ENCODE results near the gene GAK.
"Not testable (repeated sequence)": the region's sequence is repeated elsewhere in the genome, so short reads cannot be mapped to it uniquely, and the experiment has no call there.

Gene GAK

GRCh38 chr4:926538-926937 lies 5.6 kb downstream of the GAK start:
- DNase-seq (ENCODE audit: low read depth in 2 of 2), result no peak

GRCh38 chr4:925771-926500 lies 6.2 kb downstream of the GAK start:
- DNase-seq (ENCODE audit: low read depth in 2 of 2), result no peak

DNA sequence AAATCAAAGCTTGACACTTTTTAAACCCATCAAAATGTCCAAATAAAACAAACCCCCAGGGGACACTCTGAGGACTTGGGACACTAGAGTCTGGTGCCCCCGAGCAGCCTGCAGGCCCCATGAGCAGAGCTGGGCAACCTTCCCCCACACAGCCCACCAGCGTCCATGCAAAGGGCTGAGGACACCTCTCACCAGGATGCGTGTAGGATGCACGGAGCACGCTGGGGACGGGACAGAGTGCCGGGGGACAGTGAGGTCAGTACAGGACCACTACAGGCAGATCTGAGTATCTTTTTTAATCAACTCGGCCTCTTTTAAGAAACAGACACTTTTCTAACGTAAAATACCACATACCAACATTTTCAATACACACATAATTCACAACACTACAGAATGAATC lies 6.9 kb downstream of the GAK start:
- no peak for DNase-seq (ENCODE audit: low read depth in 2 of 2)

DNA sequence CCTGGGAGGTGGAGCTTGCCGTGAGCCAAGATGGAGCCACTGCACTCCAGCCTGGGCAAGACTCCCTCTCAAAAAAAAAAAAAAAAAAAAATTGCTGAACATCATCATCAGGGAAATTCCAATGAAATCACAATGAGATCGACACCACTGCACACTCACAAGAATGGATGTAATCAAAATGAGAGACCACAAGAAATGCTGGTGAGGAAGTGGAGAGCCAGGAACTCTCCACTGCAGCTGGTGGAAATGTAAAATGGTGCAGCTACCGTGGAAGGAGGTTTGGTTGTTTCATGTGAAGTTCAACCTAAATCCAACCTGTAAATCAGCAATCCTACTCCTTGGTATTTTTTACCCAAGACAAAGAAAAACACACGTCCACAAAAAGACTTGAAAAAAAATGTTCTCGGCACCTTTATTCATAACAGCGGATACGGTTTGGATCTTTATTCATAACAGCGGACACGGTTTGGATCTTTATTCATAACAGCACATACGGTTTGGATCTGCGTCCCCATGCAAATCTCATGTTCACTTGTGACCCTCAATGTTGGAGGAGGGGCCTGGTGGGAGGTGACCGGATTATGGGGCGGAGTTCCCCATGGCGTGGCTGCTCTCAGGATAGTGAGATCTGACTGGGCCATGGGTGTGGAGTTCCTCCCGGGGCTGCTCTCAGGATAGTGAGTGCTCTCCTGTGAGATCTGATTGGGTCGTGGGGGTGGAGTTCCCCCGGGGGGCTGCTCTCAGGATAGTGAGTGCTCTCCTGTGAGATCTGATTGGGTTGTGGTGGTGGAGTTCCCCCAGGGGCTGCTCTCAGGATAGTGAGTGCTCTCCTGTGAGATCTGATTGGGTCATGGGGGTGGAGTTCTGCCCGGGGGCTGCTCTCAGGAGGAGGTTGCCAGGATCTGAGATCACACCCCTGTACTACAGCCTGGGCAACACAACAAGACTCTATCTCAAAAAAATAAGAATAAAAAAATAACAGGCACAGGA lies 7.7 kb downstream of the GAK start:
- no peak for DNase-seq (ENCODE audit: low read depth in 2 of 2)

DNA sequence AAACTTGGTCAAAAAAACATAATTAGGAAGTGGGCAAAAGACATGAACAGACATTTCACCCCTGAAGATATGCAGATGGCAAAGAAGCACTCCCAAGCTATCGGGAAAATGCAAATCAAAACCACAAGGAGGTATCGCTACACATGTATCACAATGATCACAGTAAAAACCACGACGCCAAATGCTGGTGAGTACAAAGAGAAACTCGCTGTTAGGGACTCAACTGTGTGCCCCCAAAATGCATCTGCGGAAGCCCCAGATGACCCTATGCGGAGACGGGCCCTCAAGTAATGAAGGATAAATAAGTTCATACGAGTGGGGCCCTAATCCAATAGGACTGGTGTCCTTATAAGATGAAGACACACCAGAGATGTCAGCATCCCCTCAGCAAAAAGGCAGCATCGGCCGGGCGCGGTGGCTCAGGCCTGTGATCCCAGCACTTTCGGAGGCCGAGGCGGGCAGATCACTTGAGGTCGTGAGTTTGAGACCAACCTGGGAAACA lies 10.2 kb downstream of the GAK start:
- no peak for DNase-seq (ENCODE audit: low read depth in 2 of 2)

- not testable (repeated sequence) for DNase-seq (ENCODE audit: low read depth in 2 of 2)
Measured at GRCh38 chr4:919004-919680, 13.0 kb downstream of the GAK start.

DNA sequence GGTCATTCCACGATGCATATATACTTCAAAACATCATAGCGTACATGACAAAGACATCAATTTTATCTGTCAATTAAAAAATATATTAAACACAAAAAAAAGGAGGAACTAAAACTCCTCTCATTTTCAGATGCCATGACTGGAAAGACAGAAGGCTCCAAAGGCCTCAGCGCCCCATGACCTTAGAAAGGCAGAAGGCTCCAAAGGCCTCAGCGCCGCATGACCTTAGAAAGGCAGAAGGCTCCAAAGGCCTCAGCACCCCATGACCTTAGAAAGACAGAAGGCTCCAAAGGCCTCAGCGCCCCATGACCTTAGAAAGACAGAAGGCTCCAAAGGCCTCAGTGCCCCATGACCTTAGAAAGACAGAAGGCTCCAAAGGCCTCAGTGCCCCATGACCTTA lies 13.5 kb downstream of the GAK start:
- DNase-seq (ENCODE audit: low read depth in 2 of 2), result not testable (repeated sequence)

- no peak for DNase-seq (ENCODE audit: low read depth in 2 of 2)
Measured at GRCh38 chr4:917992-918391, 14.1 kb downstream of the GAK start.

GRCh38 chr4:917466-917865 lies 14.7 kb downstream of the GAK start:
- DNase-seq (ENCODE audit: low read depth in 2 of 2), result no peak

DNA sequence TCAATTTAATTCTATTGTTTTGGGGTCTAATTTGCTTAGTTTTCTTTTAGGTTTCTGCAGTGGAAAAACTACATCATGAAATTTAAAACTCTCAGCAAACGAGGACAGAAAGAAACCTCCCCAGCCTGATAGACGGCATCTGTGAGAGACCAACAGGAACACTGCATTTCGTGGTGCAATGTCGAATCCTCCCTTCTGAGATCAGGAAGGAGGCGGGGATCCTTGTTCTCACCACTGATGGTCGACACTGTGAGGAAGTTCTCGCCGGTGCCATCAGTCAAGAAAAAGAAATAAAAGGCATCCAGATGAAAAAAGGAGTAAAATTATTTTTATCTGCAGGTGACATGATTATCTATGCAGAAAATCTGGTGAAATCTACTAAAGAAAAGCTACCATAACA lies 16.5 kb downstream of the GAK start:
- DNase-seq (ENCODE audit: low read depth in 2 of 2), result no peak

- DNase-seq (ENCODE audit: low read depth in 2 of 2), result no peak
Measured at GRCh38 chr4:915041-915474, 17.1 kb downstream of the GAK start.

DNA sequence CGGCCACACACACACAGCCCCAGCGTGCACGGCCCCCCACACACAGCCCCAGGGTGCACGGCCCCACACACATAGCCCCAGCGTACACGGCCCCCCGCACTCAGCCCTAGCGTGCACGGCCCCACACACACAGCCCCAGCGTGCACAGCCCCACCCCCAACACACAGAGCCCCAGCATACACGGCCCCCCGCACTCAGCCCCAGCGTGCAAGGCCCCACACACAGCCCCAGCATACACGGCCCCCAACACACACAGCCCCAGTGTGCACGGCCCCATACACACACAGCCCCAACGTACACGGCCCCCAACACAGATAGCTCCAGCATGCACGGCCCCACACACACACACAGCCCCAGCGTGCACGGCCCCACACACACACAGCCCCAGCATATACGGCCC lies 17.6 kb downstream of the GAK start:
- no peak for DNase-seq (ENCODE audit: low read depth in 2 of 2)

- no peak for DNase-seq (ENCODE audit: low read depth in 2 of 2)
Measured at GRCh38 chr4:913280-913618, 18.9 kb downstream of the GAK start.

DNA sequence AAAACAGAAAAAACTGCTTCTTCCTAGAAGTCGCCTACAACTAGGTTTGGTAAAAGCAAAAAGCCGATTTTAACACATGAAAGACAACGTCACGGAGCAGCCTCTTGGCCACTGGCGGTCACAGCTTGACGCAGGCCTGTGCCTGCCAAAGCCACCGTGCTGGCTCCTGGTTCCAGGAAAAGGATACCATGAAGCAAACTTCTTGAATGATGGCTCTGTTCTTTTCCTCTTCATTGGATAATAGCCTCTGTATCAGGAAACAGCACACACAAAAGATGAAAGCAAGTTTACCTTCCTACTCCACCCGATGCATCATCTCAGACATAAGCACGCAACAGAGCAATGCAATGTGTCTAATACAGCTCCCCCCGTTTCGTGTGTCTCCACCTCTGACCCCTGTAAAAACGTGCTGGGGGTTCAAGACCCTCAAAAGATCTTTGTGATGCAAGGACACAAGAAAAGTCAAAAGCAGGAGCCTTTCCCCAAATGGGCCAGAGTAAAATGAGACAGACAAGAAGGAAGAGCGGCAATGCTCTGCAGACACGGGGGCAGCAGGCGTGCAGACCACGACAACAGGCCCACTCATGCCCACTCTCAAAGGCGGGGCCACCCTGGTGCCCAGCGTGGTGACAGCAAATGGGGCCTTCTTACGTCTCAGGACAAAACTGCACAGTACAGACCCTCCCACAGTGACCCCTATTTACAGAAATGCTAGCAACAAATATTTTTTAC lies 19.4 kb downstream of the GAK start:
- no peak for DNase-seq (ENCODE audit: low read depth in 2 of 2)

GRCh38 chr4:911871-912490 lies 20.1 kb downstream of the GAK start:
- no peak for DNase-seq (ENCODE audit: low read depth in 2 of 2)

GRCh38 chr4:911221-911751 lies 20.8 kb downstream of the GAK start:
- DNase-seq (ENCODE audit: low read depth in 2 of 2), result no peak

GRCh38 chr4:910366-911091 lies 21.6 kb downstream of the GAK start:
- DNase-seq (ENCODE audit: low read depth in 2 of 2), result no peak

DNA sequence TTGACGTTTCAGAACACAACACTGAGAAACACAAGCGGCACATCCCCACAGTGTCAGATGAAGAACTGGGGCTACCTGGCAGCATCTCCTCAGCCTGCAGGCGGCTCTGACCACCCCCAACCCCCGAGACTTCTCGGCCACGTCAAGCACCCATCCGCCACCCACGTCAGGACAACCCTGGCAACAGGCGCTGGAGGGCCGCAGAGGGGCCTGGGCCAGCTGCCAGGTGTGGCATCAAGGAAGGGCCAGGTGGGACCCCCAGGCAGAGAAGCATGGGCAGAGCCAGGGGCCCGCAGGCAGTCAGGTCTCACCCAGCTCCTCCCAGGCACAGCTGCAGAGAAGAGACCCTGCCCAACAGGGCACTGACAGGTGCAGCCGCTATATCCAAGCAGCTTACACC lies 22.3 kb downstream of the GAK start:
- DNase-seq (ENCODE audit: low read depth in 2 of 2), result no peak

- DNase-seq (ENCODE audit: low read depth in 2 of 2), result no peak
Measured at GRCh38 chr4:909131-909571, 23.0 kb downstream of the GAK start.

All from stimulated activated CD4-positive, alpha-beta T cell treated with anti-CD3 and anti-CD28 coated beads, Interleukin-4, amount 100 ng/mL, for 48 hours (primary cell).